ENCODE measurements around the gene ARHGEF39.

ARHGEF39 gene

GRCh38 chr9:35684921-35685320 is 19.9 kb upstream of the ARHGEF39 start:
- peaks cover 23% of the 10 kb centered on the region for H3K36me3 ChIP-seq (ENCODE audit: control insufficient read depth, insufficient read depth, low read length)
- H3K27ac ChIP-seq (ENCODE audit: insufficient read depth, low read depth, low read length, poor library complexity, severe bottlenecking), result no peak overlapping the region
- H3K4me1 ChIP-seq (ENCODE audit: control insufficient read depth, insufficient read depth, low read length), result peaks cover 22% of the 10 kb centered on the region
- WGBS, 2 experiments, result 94 to 95% methylated on average over 10 of the region's 10 CpGs
- H3K9me3 ChIP-seq (ENCODE audit: control insufficient read depth, low read length), result no peaks in the 10 kb centered on the region
- H3K27me3 ChIP-seq (ENCODE audit: control insufficient read depth, insufficient read depth, low read length, poor library complexity, severe bottlenecking), result no peaks in the 10 kb centered on the region
- no peak overlapping the region for H3K4me3 ChIP-seq (ENCODE audit: insufficient read depth, low read depth, low read length)

GRCh38 chr9:35683323-35683722 is 18.3 kb upstream of the ARHGEF39 start:
- 85 to 95% methylated on average over 2 of the region's 2 CpGs for WGBS, 2 experiments
- peaks cover 19% of the 10 kb centered on the region for H3K4me1 ChIP-seq (ENCODE audit: control insufficient read depth, insufficient read depth, low read length)
- H3K36me3 ChIP-seq (ENCODE audit: control insufficient read depth, insufficient read depth, low read length), result peaks cover 23% of the 10 kb centered on the region
- H3K4me3 ChIP-seq (ENCODE audit: insufficient read depth, low read depth, low read length), result no peak overlapping the region
- no peak overlapping the region for H3K27ac ChIP-seq (ENCODE audit: insufficient read depth, low read depth, low read length, poor library complexity, severe bottlenecking)
- no peaks in the 10 kb centered on the region for H3K9me3 ChIP-seq (ENCODE audit: control insufficient read depth, low read length)
- H3K27me3 ChIP-seq (ENCODE audit: control insufficient read depth, insufficient read depth, low read length, poor library complexity, severe bottlenecking), result no peaks in the 10 kb centered on the region

- no peaks in the 10 kb centered on the region for H3K27me3 ChIP-seq (ENCODE audit: control insufficient read depth, insufficient read depth, low read length, poor library complexity, severe bottlenecking)
- H3K4me3 ChIP-seq (ENCODE audit: insufficient read depth, low read depth, low read length), result no peak overlapping the region
- WGBS, 2 experiments, result 94% methylated on average over 10 of the region's 10 CpGs
- no peaks in the 10 kb centered on the region for H3K9me3 ChIP-seq (ENCODE audit: control insufficient read depth, low read length)
- H3K27ac ChIP-seq (ENCODE audit: insufficient read depth, low read depth, low read length, poor library complexity, severe bottlenecking), result no peak overlapping the region
- H3K4me1 ChIP-seq (ENCODE audit: control insufficient read depth, insufficient read depth, low read length), result peaks cover 15% of the 10 kb centered on the region
- H3K36me3 ChIP-seq (ENCODE audit: control insufficient read depth, insufficient read depth, low read length), result peaks cover 23% of the 10 kb centered on the region
Observed at GRCh38 chr9:35682520-35683315, 17.7 kb upstream of the ARHGEF39 start.

GRCh38 chr9:35682051-35682450 is 17.1 kb upstream of the ARHGEF39 start:
- H3K4me1 ChIP-seq (ENCODE audit: control insufficient read depth, insufficient read depth, low read length), result peaks cover 10% of the 10 kb centered on the region
- H3K9me3 ChIP-seq (ENCODE audit: control insufficient read depth, low read length), result no peaks in the 10 kb centered on the region
- peaks cover 23% of the 10 kb centered on the region for H3K36me3 ChIP-seq (ENCODE audit: control insufficient read depth, insufficient read depth, low read length)
- WGBS, 2 experiments, result 92 to 93% methylated on average over 6 of the region's 6 CpGs
- H3K27me3 ChIP-seq (ENCODE audit: control insufficient read depth, insufficient read depth, low read length, poor library complexity, severe bottlenecking), result no peaks in the 10 kb centered on the region
- H3K27ac ChIP-seq (ENCODE audit: insufficient read depth, low read depth, low read length, poor library complexity, severe bottlenecking), result no peak overlapping the region
- no peak overlapping the region for H3K4me3 ChIP-seq (ENCODE audit: insufficient read depth, low read depth, low read length)

- Histone ChIP-seq H3K27me3 (ENCODE audit: control insufficient read depth, insufficient read depth, low read length, poor library complexity, severe bottlenecking) (no peaks in the 10 kb centered on the region), H3K36me3 (ENCODE audit: control insufficient read depth, insufficient read depth, low read length) (peaks cover 23% of the 10 kb centered on the region), H3K4me3 (ENCODE audit: insufficient read depth, low read depth, low read length) (no peak overlapping the region), H3K4me1 (ENCODE audit: control insufficient read depth, insufficient read depth, low read length) (peaks cover 6% of the 10 kb centered on the region), H3K27ac (ENCODE audit: insufficient read depth, low read depth, low read length, poor library complexity, severe bottlenecking) (no peak overlapping the region), H3K9me3 (ENCODE audit: control insufficient read depth, low read length) (no peaks in the 10 kb centered on the region)
- 80 to 82% methylated on average over 3 of the region's 3 CpGs for WGBS, 2 experiments
Observed at GRCh38 chr9:35681341-35682002, 16.5 kb upstream of the ARHGEF39 start.

GRCh38 chr9:35680331-35681105 is 15.5 kb upstream of the ARHGEF39 start:
- H3K27ac ChIP-seq (ENCODE audit: insufficient read depth, low read depth, low read length, poor library complexity, severe bottlenecking), result no peak overlapping the region
- peaks cover 6% of the 10 kb centered on the region for H3K4me1 ChIP-seq (ENCODE audit: control insufficient read depth, insufficient read depth, low read length)
- WGBS, 2 experiments, result 51 to 53% methylated on average over 15 of the region's 15 CpGs
- no peaks in the 10 kb centered on the region for H3K27me3 ChIP-seq (ENCODE audit: control insufficient read depth, insufficient read depth, low read length, poor library complexity, severe bottlenecking)
- no peak overlapping the region for H3K4me3 ChIP-seq (ENCODE audit: insufficient read depth, low read depth, low read length)
- no peaks in the 10 kb centered on the region for H3K9me3 ChIP-seq (ENCODE audit: control insufficient read depth, low read length)
- H3K36me3 ChIP-seq (ENCODE audit: control insufficient read depth, insufficient read depth, low read length), result peaks cover 23% of the 10 kb centered on the region

- peaks cover 6% of the 10 kb centered on the region for H3K4me1 ChIP-seq (ENCODE audit: control insufficient read depth, insufficient read depth, low read length)
- 87 to 89% methylated on average over 8 of the region's 8 CpGs for WGBS, 2 experiments
- no peaks in the 10 kb centered on the region for H3K27me3 ChIP-seq (ENCODE audit: control insufficient read depth, insufficient read depth, low read length, poor library complexity, severe bottlenecking)
- H3K4me3 ChIP-seq (ENCODE audit: insufficient read depth, low read depth, low read length), result no peak overlapping the region
- H3K27ac ChIP-seq (ENCODE audit: insufficient read depth, low read depth, low read length, poor library complexity, severe bottlenecking), result no peak overlapping the region
- H3K36me3 ChIP-seq (ENCODE audit: control insufficient read depth, insufficient read depth, low read length), result peaks cover 21% of the 10 kb centered on the region
- H3K9me3 ChIP-seq (ENCODE audit: control insufficient read depth, low read length), result no peaks in the 10 kb centered on the region
Observed at GRCh38 chr9:35679766-35680330, 14.9 kb upstream of the ARHGEF39 start.

GRCh38 chr9:35679091-35679490 is 14.1 kb upstream of the ARHGEF39 start:
- Histone ChIP-seq H3K9me3 (ENCODE audit: control insufficient read depth, low read length) (no peaks in the 10 kb centered on the region), H3K36me3 (ENCODE audit: control insufficient read depth, insufficient read depth, low read length) (peaks cover 14% of the 10 kb centered on the region), H3K4me3 (ENCODE audit: insufficient read depth, low read depth, low read length) (no peak overlapping the region), H3K4me1 (ENCODE audit: control insufficient read depth, insufficient read depth, low read length) (peaks cover 6% of the 10 kb centered on the region), H3K27ac (ENCODE audit: insufficient read depth, low read depth, low read length, poor library complexity, severe bottlenecking) (no peak overlapping the region), H3K27me3 (ENCODE audit: control insufficient read depth, insufficient read depth, low read length, poor library complexity, severe bottlenecking) (no peaks in the 10 kb centered on the region)
- 87 to 96% methylated on average over 5 of the region's 5 CpGs for WGBS, 2 experiments

GRCh38 chr9:35675732-35676392 is 10.9 kb upstream of the ARHGEF39 start:
- Histone ChIP-seq H3K36me3 (ENCODE audit: control insufficient read depth, insufficient read depth, low read length) (no peaks in the 10 kb centered on the region), H3K27ac (ENCODE audit: insufficient read depth, low read depth, low read length, poor library complexity, severe bottlenecking) (no peak overlapping the region), H3K9me3 (ENCODE audit: control insufficient read depth, low read length) (no peaks in the 10 kb centered on the region), H3K4me3 (ENCODE audit: insufficient read depth, low read depth, low read length) (peak overlapping the region; percentile 44), H3K27me3 (ENCODE audit: control insufficient read depth, insufficient read depth, low read length, poor library complexity, severe bottlenecking) (no peaks in the 10 kb centered on the region), H3K4me1 (ENCODE audit: control insufficient read depth, insufficient read depth, low read length) (peaks cover 6% of the 10 kb centered on the region)
- 9 to 12% methylated on average over 51 of the region's 51 CpGs for WGBS, 2 experiments

All from ectodermal cell (in vitro differentiated cells).